H7 (cell line): ENCODE results near the gene ZNF835. TPM values are rescaled to one million over a fixed set of nuclear protein-coding genes. Genes with fewer than 3 reads are reported as not detected.

ENCODE experiments used
- DNase-seq: peaks from one replicate; pipeline ENCODE4 v3.0.0; 2012
- H3K27me3 ChIP-seq: 2 replicates; pipeline ENCODE4 v1.6.0; 2011; ENCODE audit warnings: mild to moderate bottlenecking, low read length; ENCODE audit not compliant: control insufficient read depth, insufficient read depth
- H3K36me3 ChIP-seq: replicated peaks from 2 replicates; pipeline ENCODE4 v1.5.1; 2011; ENCODE audit warnings: low read length; ENCODE audit not compliant: control insufficient read depth, insufficient read depth
- H3K4me3 ChIP-seq: 2 replicates; pipeline ENCODE4 v1.5.1; 2011; ENCODE audit warnings: low read depth, mild to moderate bottlenecking, control low read depth, low read length, moderate library complexity; ENCODE audit not compliant: insufficient read depth
- total RNA-seq: library from RNA; depleted of rRNA; stranded (reverse); fragments of >200 nt; shearing (Covaris generic); gene quantifications from 2 replicates; pipeline ENCODE4 v1.2.3, GENCODE V29; 2014; rRNA removed

Gene ZNF835
- total RNA-seq, 1 experiment from 2014 or later: not detected

DNA sequence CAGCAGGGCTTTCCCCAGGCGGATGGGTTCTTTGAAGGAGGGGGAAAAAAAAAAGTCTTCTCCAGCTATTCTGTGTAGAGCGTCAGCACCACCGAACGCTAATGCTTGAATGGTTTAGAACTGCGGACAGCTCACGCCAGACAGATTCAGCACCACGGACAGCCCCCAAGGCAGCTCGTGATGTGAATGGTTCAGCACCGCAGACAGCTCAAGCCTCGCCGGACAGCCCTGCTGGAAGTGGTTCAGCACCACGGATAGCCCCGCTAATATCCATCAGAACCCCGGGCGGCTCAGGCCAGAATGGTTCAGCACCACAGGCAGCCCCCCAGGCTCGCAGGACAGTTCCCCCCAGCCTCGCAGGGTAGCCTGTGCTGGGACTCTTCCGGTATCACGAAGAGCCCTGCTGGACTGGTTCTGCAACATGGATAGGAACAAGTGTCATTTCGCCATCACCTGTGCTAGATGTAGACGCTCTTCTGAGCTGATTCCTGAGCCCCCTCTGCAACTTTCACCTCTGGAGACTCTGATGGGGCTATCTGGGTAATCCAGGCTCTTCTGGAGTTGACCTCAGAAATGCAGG is 33.5 kb downstream of the ZNF835 start:
- DNase-seq: peak; percentile 80
- Histone ChIP-seq H3K4me3 (no peak overlapping the region), H3K36me3 (no peaks in the 10 kb centered on the region), H3K27me3 (no peaks in the 10 kb centered on the region)

DNA sequence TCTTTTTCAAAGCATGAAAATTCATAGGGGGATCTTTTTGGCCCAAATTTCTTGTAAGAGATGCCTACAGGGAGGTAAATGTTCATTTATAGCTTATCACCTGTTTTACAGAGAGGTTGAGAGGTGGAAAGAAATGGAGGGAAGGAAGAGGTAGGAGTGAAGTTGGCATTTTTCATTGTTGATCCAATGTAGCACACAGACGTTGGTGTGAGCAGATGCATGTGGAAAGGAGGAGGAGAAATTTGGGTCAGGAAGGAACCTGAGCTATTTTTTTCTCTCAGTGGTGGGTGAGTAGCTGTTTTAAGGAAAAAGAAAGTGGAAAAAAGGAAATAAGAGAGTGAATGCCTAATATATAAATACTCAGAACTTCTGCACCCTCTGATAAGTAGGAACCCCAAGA is 38.5 kb downstream of the ZNF835 start:
- H3K27me3 ChIP-seq: no peaks in the 10 kb centered on the region
- no peak for DNase-seq
- no peaks in the 10 kb centered on the region for H3K36me3 ChIP-seq
- no peak overlapping the region for H3K4me3 ChIP-seq

DNA sequence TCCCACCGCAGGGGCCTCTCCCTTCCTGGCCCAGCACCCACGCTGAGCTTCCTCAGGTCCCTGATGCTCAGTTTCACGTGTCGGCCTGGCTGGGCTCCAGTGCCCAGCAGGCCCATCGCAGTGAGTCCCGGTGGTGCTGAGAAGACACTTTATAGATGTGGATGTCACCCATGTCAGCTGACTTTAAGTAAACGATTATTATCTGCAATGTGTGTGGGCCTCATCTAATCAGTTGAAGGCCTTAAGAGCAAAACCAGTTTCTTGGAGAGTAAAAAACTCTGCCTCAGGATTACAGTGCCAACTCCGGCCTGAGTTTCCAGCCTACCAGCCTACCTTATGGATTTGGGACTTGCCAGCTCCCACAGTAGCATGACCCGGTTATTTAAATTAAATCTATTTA is 45.8 kb downstream of the ZNF835 start:
- H3K4me3 ChIP-seq: no peak overlapping the region
- no peaks in the 10 kb centered on the region for H3K27me3 ChIP-seq
- DNase-seq: no peak
- no peaks in the 10 kb centered on the region; the same call in none of the 2 replicates for H3K36me3 ChIP-seq

DNA sequence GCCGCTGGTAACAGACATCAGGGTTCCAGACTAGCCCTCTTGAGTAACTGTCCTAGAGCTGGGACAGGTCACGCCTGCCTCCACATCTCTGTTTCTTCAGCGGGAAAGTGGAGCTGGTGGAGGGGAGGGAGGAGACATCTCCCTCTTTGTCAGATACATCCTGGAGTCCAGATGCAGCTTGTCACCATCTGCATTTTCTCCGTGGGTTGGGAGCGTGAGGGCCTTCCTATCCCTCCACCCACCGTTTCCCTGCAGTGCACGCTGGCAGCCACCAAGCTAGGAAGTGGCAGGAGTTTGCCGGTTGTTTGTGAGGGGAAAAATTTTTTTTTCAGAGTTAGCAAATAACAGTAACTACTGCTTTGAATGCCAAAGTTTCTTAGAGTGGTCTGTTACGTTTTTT is 48.6 kb downstream of the ZNF835 start:
- no peak for DNase-seq
- no peak overlapping the region for H3K4me3 ChIP-seq

GRCh38 chr19:56622374-56622773 is 49.2 kb downstream of the ZNF835 start:
- peak; percentile 21 for DNase-seq
- Histone ChIP-seq H3K4me3 (no peak overlapping the region), H3K27me3 (no peaks in the 10 kb centered on the region), H3K36me3 (no peaks in the 10 kb centered on the region; the same call in none of the 2 replicates)

More for the DNA sequence above, 48.6 kb downstream of the ZNF835 start:
- Histone ChIP-seq H3K36me3 (no peaks in the 10 kb centered on the region; the same call in none of the 2 replicates), H3K27me3 (no peaks in the 10 kb centered on the region)

GRCh38 chr19:56619121-56619520 is 52.4 kb downstream of the ZNF835 start:
- no peaks in the 10 kb centered on the region for H3K27me3 ChIP-seq
- no peak overlapping the region for H3K4me3 ChIP-seq
- H3K36me3 ChIP-seq: no peaks in the 10 kb centered on the region; the same call in none of the 2 replicates
- DNase-seq: no peak

DNA sequence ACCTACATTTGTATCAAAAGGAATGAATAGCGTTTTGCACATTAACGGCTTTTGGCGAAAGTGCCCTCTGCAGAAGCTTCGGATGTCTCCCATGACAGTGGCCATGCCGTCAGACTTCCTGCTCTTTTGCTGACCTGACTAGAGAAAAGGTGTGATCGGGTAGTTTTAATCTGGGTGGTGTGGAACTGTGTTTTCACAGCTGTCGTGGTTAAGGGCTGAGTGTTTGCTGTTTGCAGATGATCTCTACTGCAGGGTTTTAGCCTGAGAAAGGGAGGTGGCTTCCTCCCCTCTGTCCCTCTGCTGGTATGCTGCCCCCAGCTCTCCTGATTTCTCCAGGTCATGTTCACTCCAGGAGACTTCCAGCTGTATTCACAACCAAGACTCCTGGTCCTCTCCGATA is 54.0 kb downstream of the ZNF835 start:
- no peak overlapping the region for H3K4me3 ChIP-seq
- no peak for DNase-seq
- H3K36me3 ChIP-seq: no peaks in the 10 kb centered on the region; the same call in 1 of the 2 replicates
- H3K27me3 ChIP-seq: no peaks in the 10 kb centered on the region

- no peaks in the 10 kb centered on the region for H3K36me3 ChIP-seq
- DNase-seq: no peak
- H3K27me3 ChIP-seq: no peaks in the 10 kb centered on the region
- H3K4me3 ChIP-seq: no peak overlapping the region
These were observed 57.9 kb downstream of the ZNF835 start for GRCh38 chr19:56613639-56614038.

- Histone ChIP-seq H3K4me3 (no peak overlapping the region), H3K27me3 (no peaks in the 10 kb centered on the region), H3K36me3 (no peaks in the 10 kb centered on the region)
- no peak for DNase-seq
These were observed 58.8 kb downstream of the ZNF835 start for GRCh38 chr19:56612737-56613136.

Other genes starting within 250 kb of the ZNF835 start
- gene ZNF667, start 194.4 kb downstream of the ZNF835 start, total RNA-seq: not detected in 2 replicates
- gene ZNF471, start 163.9 kb downstream of the ZNF835 start, total RNA-seq: not detected in 2 replicates
- gene ZFP28, start 132.8 kb downstream of the ZNF835 start, total RNA-seq: 0.52 and 2.7 TPM in 2 replicates
- gene ZNF470, start 104.3 kb downstream of the ZNF835 start, total RNA-seq: 1.4 and 1.9 TPM in 2 replicates
- 9.9 and 11.0 TPM in 2 replicates for gene ZNF71, start 76.5 kb downstream of the ZNF835 start, total RNA-seq
- not detected in 2 replicates for gene SMIM17, start 28.6 kb downstream of the ZNF835 start, total RNA-seq
- not detected in 2 replicates for gene PEG3, start 169.0 kb upstream of the ZNF835 start, total RNA-seq
- gene ZIM2, start 169.0 kb upstream of the ZNF835 start, total RNA-seq: not detected in 2 replicates